Thoracic aorta (tissue), 2 donors: ENCODE measurements around the gene RCAN1. TPM values are rescaled to one million over a fixed set of nuclear protein-coding genes. Genes with fewer than 3 reads are reported as not detected.
"Not testable (repeated sequence)": the region's sequence is repeated elsewhere in the genome, so short reads cannot be mapped to it uniquely, and the experiment has no call there.

Experiments
- ATAC-seq: fragments of 150-250 bp; one replicate; pipeline ENCODE4 v1.8.0; 2017; ENCODE audit warnings: low read depth; ENCODE audit not compliant: insufficient number of reproducible peaks, low FRiP score
- DNase-seq: peaks from one replicate; pipeline ENCODE4 v3.0.0-alpha.2; 2020; ENCODE audit warnings: low spot score
- H3K27ac ChIP-seq, 2 donors: fragments of 200-600 bp; sonication (generic); 1 replicate in 1 of 2; 2 replicates in 1 of 2; pipeline ENCODE4 v1.5.1; 2016; ENCODE audit warnings: mild to moderate bottlenecking in 2 of 2, moderate library complexity in 2 of 2
- H3K27me3 ChIP-seq: fragments of 200-600 bp; sonication (generic); replicated peaks from 2 replicates; pipeline ENCODE4 v1.6.0; 2016; ENCODE audit warnings: mild to moderate bottlenecking; ENCODE audit not compliant: insufficient read depth
- H3K36me3 ChIP-seq: fragments of 200-600 bp; sonication (generic); one replicate; pipeline ENCODE4 v1.5.1; 2016
- H3K4me1 ChIP-seq, 2 donors: fragments of 200-600 bp; sonication (generic); 1 replicate in 1 of 2; 2 replicates in 1 of 2; pipeline versions ENCODE4 v1.5.1 to v1.6.0; 2016; ENCODE audit warnings: low read depth in 2 of 2, mild to moderate bottlenecking in 1 of 2; ENCODE audit not compliant: control insufficient read depth in 1 of 2
- H3K4me3 ChIP-seq: fragments of 200-600 bp; sonication (generic); 2 replicates; pipeline ENCODE4 v1.5.1; 2016; ENCODE audit warnings: mild to moderate bottlenecking
- H3K9me3 ChIP-seq: fragments of 200-600 bp; sonication (generic); 2 replicates; pipeline ENCODE4 v1.5.1; 2016
- total RNA-seq, 2 donors: library from RNA; depleted of rRNA; stranded (reverse); fragments of >200 nt; gene quantifications; one replicate each; pipeline versions ENCODE4 v1.1.0 to v1.2.3, GENCODE V29; 2016
- TF ChIP-seq, protein P1 (sequence below): fragments of 200-600 bp; sonication (generic); IDR thresholded peaks from one replicate; pipeline ENCODE4 v1.5.1; 2019; ENCODE audit warnings: antibody characterized with exemption

RCAN1 gene
- total RNA-seq, 2 donors from 2014 or later, result 39.3 to 45.2 TPM

DNA sequence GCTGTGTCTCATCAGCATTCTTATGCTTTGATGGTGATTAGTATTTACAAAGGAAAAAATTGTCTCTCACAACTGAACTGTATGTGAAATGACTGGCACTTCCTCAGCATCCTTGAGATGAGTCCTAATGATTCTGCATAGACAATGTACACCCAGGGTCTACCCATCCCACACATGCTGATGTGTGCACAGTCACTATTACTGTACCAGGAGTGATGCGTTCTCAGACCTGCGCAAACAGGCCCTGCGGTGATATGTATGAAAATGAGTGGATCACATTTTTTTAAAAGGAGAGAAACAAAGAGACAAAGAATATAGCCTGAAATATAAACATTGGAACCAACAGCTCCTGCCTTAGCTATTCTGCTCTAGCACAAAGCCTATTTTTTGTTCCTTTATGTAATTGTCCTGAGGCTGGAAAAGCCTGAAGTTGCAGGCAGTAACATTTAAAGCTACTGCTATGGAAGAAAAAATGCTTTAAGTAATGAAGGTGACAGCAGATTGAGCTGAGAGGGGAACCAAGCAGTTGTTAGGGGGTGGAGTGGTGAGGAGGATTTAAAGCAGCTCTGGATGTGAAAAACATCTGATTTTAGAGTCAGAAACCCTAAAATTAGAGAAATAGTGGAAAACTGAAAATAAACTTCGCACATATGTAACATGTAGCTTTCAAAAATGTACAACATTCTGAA is 5.5 kb downstream of the RCAN1 start:
- Histone ChIP-seq H3K9me3 (no peaks in the 10 kb centered on the region), H3K36me3 (no peaks in the 10 kb centered on the region), H3K27me3 (no peaks in the 10 kb centered on the region), H3K4me1 (peaks cover 13 to 20% of the 10 kb centered on the region in 2 donors), H3K4me3 (no peak overlapping the region), H3K27ac (no peak overlapping the region)
- TF ChIP-seq, protein P1, sequence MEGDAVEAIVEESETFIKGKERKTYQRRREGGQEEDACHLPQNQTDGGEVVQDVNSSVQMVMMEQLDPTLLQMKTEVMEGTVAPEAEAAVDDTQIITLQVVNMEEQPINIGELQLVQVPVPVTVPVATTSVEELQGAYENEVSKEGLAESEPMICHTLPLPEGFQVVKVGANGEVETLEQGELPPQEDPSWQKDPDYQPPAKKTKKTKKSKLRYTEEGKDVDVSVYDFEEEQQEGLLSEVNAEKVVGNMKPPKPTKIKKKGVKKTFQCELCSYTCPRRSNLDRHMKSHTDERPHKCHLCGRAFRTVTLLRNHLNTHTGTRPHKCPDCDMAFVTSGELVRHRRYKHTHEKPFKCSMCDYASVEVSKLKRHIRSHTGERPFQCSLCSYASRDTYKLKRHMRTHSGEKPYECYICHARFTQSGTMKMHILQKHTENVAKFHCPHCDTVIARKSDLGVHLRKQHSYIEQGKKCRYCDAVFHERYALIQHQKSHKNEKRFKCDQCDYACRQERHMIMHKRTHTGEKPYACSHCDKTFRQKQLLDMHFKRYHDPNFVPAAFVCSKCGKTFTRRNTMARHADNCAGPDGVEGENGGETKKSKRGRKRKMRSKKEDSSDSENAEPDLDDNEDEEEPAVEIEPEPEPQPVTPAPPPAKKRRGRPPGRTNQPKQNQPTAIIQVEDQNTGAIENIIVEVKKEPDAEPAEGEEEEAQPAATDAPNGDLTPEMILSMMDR, result no peak
- no peak for ATAC-seq
- no peak for DNase-seq

DNA sequence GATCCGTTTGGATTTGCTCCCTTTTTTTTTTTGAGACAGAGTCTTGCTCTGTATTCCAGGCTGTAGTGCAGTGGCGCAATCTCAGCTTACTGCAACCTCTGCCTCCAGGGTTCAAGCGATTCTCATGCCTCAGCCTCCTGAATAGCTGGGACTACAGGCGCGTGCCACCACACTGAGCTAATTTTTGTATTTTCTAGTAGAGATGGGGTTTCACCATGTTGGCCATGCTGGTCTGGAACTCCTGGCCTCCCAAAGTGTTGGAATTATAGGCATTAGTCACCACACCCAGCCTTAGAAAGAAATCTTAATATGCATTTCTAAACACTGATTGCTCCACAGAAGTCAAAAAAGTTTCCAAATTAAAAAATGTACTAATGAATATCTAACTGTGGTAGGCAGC is 7.5 kb downstream of the RCAN1 start:
- H3K4me1 ChIP-seq, H3K27me3 ChIP-seq: not testable (repeated sequence)

DNA sequence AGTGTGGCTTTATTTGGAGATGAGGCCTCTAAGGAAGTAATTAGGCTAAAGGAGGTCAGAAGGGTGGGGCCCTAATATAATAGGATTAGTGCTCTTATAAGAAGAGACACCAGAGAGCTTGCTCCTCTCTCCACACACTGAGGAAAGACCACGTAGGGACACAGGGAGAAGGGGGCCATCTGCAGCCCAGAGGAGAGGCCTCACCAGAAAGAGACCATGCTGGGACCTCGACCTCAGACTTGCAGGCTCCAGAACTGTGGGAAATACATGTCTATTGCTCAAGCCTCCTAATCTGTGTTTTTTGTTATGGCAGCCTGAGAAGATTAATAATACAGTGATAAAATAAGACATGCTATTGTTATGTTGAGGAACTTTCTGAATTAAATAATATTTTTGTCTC is 8.3 kb downstream of the RCAN1 start:
- peaks cover 0 to 6% of the 10 kb centered on the region in 2 donors for H3K4me1 ChIP-seq
- H3K9me3 ChIP-seq, result no peaks in the 10 kb centered on the region
- no peak overlapping the region for H3K4me3 ChIP-seq
- H3K36me3 ChIP-seq, result no peaks in the 10 kb centered on the region
- TF ChIP-seq, protein P1, result no peak
- ATAC-seq (no peak), DNase-seq (no peak)
- H3K27ac ChIP-seq, result no peak overlapping the region
- no peaks in the 10 kb centered on the region for H3K27me3 ChIP-seq

More for the DNA sequence above, 7.5 kb downstream of the RCAN1 start:
- H3K27ac ChIP-seq, ATAC-seq, DNase-seq, H3K9me3 ChIP-seq, H3K4me3 ChIP-seq, H3K36me3 ChIP-seq: not testable (repeated sequence)

DNA sequence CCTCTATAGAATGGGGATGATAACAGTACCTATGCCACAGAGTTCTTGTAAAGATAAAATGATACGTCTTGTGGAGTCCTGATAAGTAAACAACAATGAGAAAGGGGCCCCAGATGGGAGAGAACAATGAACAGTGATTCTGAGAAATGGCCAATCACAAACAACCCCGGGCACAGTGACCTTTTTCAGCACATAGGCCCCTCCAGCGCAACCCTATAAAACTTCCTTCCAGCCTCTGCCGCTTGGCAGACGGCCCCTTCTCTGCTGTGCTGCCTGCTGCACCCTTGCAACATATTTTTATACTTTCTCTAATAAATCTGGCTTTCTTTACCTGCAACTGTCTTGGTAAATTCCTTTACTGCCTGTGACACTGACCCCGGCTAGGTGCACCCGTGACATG is 8.9 kb downstream of the RCAN1 start:
- DNase-seq (no peak), ATAC-seq (no peak)
- H3K27ac ChIP-seq, result no peak overlapping the region
- H3K36me3 ChIP-seq, result no peaks in the 10 kb centered on the region
- no peak overlapping the region for H3K4me3 ChIP-seq
- H3K27me3 ChIP-seq, result no peaks in the 10 kb centered on the region
- TF ChIP-seq, protein P1, result no peak
- peaks cover 0 to 6% of the 10 kb centered on the region in 2 donors for H3K4me1 ChIP-seq
- H3K9me3 ChIP-seq, result no peaks in the 10 kb centered on the region

DNA sequence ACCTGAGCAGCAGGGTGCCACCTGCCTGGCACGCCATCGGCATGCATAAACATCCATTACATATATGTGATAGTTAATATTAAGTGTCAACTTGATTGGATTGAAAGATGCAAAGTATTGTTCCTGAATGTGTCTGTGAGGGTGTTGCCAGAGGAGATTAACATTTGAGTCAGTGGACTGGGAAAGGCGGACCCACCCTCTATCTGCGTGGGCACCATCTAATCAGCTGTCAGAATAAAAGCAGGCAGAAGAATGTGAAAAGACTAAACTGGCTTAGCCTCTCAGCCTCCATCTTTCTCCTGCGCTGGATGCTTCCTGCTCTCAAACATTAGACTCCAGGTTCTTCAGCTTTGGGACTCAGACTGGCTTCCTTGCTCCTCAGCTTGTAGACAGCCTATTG is 10.0 kb downstream of the RCAN1 start:
- H3K36me3 ChIP-seq, H3K4me1 ChIP-seq, H3K4me3 ChIP-seq, H3K27me3 ChIP-seq, DNase-seq, H3K9me3 ChIP-seq, ATAC-seq, H3K27ac ChIP-seq: not testable (repeated sequence)

DNA sequence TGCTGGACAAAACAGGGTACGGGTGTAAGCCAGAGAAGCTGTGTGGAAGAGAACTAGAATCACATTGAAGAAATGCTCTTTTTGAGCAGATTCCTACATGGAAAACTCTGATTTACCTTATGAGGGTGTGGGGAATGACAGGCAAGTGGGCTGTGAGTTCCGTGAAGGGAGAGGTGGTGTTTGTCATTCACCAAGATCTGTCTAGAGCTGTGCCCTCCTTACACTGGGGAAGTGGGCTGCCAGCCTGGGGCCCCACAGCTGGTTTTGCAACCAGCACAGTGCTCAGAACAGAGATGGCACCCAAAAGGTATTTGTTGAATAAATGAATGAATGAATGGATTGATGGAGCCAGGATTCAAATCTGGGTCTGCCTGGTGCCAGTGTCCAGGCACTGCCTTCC is 10.4 kb downstream of the RCAN1 start:
- no peaks in the 10 kb centered on the region for H3K36me3 ChIP-seq
- H3K27me3 ChIP-seq, result no peaks in the 10 kb centered on the region
- TF ChIP-seq, protein P1, result no peak
- no peak for ATAC-seq
- H3K9me3 ChIP-seq, result no peaks in the 10 kb centered on the region
- H3K4me3 ChIP-seq, result no peak overlapping the region
- H3K4me1 ChIP-seq, result peaks cover 0 to 6% of the 10 kb centered on the region in 2 donors
- no peak overlapping the region for H3K27ac ChIP-seq
- DNase-seq, result no peak
